HEK293 (cell line): ENCODE measurements around the gene PSMD12.

Experiments used
- FEZF1 ChIP-seq: fragments of 450-650 bp; formaldehyde crosslinking; IDR thresholded peaks from 2 replicates; pipeline ENCODE4 v1.5.1; 2016; ENCODE audit warnings: missing biosample characterization, missing genetic modification characterization
- GLI4 ChIP-seq: fragments of 450-650 bp; formaldehyde crosslinking; IDR thresholded peaks from 2 replicates; pipeline ENCODE4 v1.5.1; 2016; ENCODE audit warnings: missing biosample characterization, missing genetic modification characterization
- MZF1 ChIP-seq: fragments of 450-650 bp; formaldehyde crosslinking; IDR thresholded peaks from 2 replicates; pipeline ENCODE4 v1.5.1; 2017; ENCODE audit warnings: missing biosample characterization, missing genetic modification characterization, borderline replicate concordance
- SP2 ChIP-seq: fragments of 450-650 bp; formaldehyde crosslinking; IDR thresholded peaks from 2 replicates; pipeline ENCODE4 v1.5.1; 2016; ENCODE audit warnings: missing biosample characterization, missing genetic modification characterization
- WT1 ChIP-seq: fragments of 450-650 bp; formaldehyde crosslinking; IDR thresholded peaks from 2 replicates; pipeline ENCODE4 v1.5.1; 2016; ENCODE audit warnings: missing biosample characterization, missing genetic modification characterization
- YY1 ChIP-seq: fragments of 450-650 bp; formaldehyde crosslinking; IDR thresholded peaks from 2 replicates; pipeline ENCODE4 v1.5.1; 2018; ENCODE audit warnings: missing biosample characterization, missing genetic modification characterization
- ZBTB17 ChIP-seq: fragments of 450-650 bp; formaldehyde crosslinking; IDR thresholded peaks from 2 replicates; pipeline ENCODE4 v1.5.1; 2016; ENCODE audit warnings: missing biosample characterization, missing genetic modification characterization
- ZBTB20 ChIP-seq: fragments of 450-650 bp; formaldehyde crosslinking; IDR thresholded peaks from 2 replicates; pipeline ENCODE4 v1.5.1; 2016; ENCODE audit warnings: missing biosample characterization, missing genetic modification characterization
- ZIC2 ChIP-seq: fragments of 450-650 bp; formaldehyde crosslinking; IDR thresholded peaks from 2 replicates; pipeline ENCODE4 v1.5.1; 2016; ENCODE audit warnings: missing biosample characterization, missing genetic modification characterization
- ZNF132 ChIP-seq: fragments of 450-650 bp; formaldehyde crosslinking; IDR thresholded peaks from 2 replicates; pipeline ENCODE4 v1.5.1; 2017; ENCODE audit warnings: missing biosample characterization, missing genetic modification characterization, borderline replicate concordance
- ZNF174 ChIP-seq: fragments of 450-650 bp; formaldehyde crosslinking; IDR thresholded peaks from 2 replicates; pipeline ENCODE4 v1.5.0; 2017; ENCODE audit warnings: missing biosample characterization, mild to moderate bottlenecking, missing genetic modification characterization
- ZNF184 ChIP-seq: fragments of 450-650 bp; IDR thresholded peaks from 2 replicates; pipeline ENCODE4 v1.5.1; 2018; ENCODE audit warnings: missing biosample characterization, mild to moderate bottlenecking, missing genetic modification characterization
- ZNF223 ChIP-seq: fragments of 450-650 bp; formaldehyde crosslinking; IDR thresholded peaks from 2 replicates; pipeline ENCODE4 v1.5.1; 2016; ENCODE audit warnings: missing biosample characterization, missing genetic modification characterization
- ZNF248 ChIP-seq: fragments of 450-650 bp; formaldehyde crosslinking; IDR thresholded peaks from 2 replicates; pipeline ENCODE4 v1.5.1; 2017; ENCODE audit warnings: missing biosample characterization, missing genetic modification characterization
- ZNF274 ChIP-seq, 2 experiments: fragments of 200-500 bp in 1 of 2; fragments of 450-650 bp in 1 of 2; sonication (Bioruptor generic) in 1 of 2; formaldehyde crosslinking in 1 of 2; IDR thresholded peaks; 2 replicates each; pipeline versions ENCODE4 v1.5.1 to v1.6.1; 2014 to 2016; ENCODE audit warnings: borderline replicate concordance in 1 of 2, inconsistent platforms in 1 of 2, low read length in 1 of 2, missing biosample characterization in 1 of 2, missing genetic modification characterization in 1 of 2
- ZNF354C ChIP-seq: fragments of 450-650 bp; formaldehyde crosslinking; IDR thresholded peaks from 2 replicates; pipeline ENCODE4 v1.5.1; 2016; ENCODE audit warnings: missing biosample characterization, missing genetic modification characterization, low read depth, borderline replicate concordance
- ZNF530 ChIP-seq: fragments of 450-650 bp; formaldehyde crosslinking; IDR thresholded peaks from 2 replicates; pipeline ENCODE4 v1.5.1; 2016; ENCODE audit warnings: low read depth, missing biosample characterization, missing genetic modification characterization
- ZNF560 ChIP-seq: fragments of 450-650 bp; formaldehyde crosslinking; IDR thresholded peaks from 2 replicates; pipeline ENCODE4 v1.5.1; 2017; ENCODE audit warnings: missing biosample characterization, missing genetic modification characterization, borderline replicate concordance
- ZNF626 ChIP-seq: fragments of 450-650 bp; sonication (Bioruptor Pico); formaldehyde crosslinking; IDR thresholded peaks from 2 replicates; pipeline ENCODE4 v1.5.1; 2018; ENCODE audit warnings: missing biosample characterization, missing genetic modification characterization, inconsistent platforms
- ZNF660 ChIP-seq: fragments of 450-650 bp; IDR thresholded peaks from 2 replicates; pipeline ENCODE4 v1.5.1; 2018; ENCODE audit warnings: missing biosample characterization, mild to moderate bottlenecking, missing genetic modification characterization
- ZNF785 ChIP-seq: fragments of 450-650 bp; formaldehyde crosslinking; IDR thresholded peaks from 2 replicates; pipeline ENCODE4 v1.5.1; 2016; ENCODE audit warnings: missing biosample characterization, missing genetic modification characterization
- ZNF791 ChIP-seq: fragments of 450-650 bp; formaldehyde crosslinking; IDR thresholded peaks from 2 replicates; pipeline ENCODE4 v1.5.1; 2016; ENCODE audit warnings: missing biosample characterization, missing genetic modification characterization
- ZNF830 ChIP-seq: fragments of 450-650 bp; IDR thresholded peaks from 2 replicates; pipeline ENCODE4 v1.5.0; 2018; ENCODE audit warnings: missing biosample characterization, missing genetic modification characterization, low read depth, mild to moderate bottlenecking, moderate library complexity
- TF ChIP-seq, protein P1 (sequence below): fragments of 450-650 bp; formaldehyde crosslinking; IDR thresholded peaks from 2 replicates; pipeline ENCODE4 v1.5.1; 2017; ENCODE audit warnings: missing biosample characterization, missing genetic modification characterization
- TF ChIP-seq, protein P2 (sequence below): fragments of 450-650 bp; formaldehyde crosslinking; conservative IDR thresholded peaks from 2 replicates; pipeline ENCODE4 v1.5.1; 2016; ENCODE audit warnings: low read depth, missing biosample characterization, missing genetic modification characterization
- TF ChIP-seq, protein P3 (sequence below): fragments of 450-650 bp; formaldehyde crosslinking; IDR thresholded peaks from 2 replicates; pipeline ENCODE4 v1.5.1; 2017; ENCODE audit warnings: missing biosample characterization, mild to moderate bottlenecking, missing genetic modification characterization, moderate library complexity
- TF ChIP-seq, protein P4 (sequence below): fragments of 450-650 bp; formaldehyde crosslinking; IDR thresholded peaks from 2 replicates; pipeline ENCODE4 v1.5.1; 2016; ENCODE audit warnings: missing biosample characterization, missing genetic modification characterization
- TF ChIP-seq, protein P5 (sequence below): fragments of 450-650 bp; IDR thresholded peaks from 2 replicates; pipeline ENCODE4 v1.5.1; 2018; ENCODE audit warnings: missing biosample characterization, mild to moderate bottlenecking, missing genetic modification characterization

PSMD12 gene

DNA sequence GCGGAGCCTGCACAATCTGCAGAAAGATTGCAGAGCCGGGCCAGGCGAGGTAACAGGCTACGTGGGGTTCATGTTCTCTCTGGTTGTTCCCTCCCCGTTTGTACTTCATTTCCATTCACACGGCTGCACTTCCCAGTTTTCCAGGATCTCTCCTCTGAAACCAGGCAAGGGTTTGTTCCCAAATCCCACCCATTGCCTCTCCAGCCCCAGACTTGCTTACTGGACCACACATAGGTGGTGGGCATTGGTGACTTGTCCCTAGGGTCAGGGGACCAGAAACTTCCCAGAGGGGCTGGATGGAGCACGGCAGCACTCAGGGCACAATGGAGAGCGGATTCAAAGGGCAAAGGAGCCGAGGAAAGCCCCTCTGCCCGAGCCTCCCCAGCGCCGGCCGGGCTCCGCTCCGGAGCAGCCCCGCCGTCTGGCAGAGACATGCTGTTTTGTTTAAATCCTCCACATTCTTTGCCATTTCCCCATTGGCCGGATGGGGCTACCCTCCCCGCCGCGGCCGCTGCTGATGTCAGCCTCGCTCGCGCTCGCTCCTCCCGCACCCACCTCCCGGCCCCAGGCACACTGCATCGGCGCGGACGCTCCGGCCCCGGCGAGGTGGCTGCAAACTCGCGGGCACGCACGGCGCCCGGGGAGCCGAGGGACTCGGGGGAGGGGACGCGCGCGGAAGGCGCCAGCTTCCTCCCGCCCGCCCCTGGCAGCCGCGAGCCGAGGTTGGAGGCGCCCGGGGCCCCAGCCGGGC lies 10.5 kb upstream of the PSMD12 start, which contains the start of gene PITPNC1 (continued):
- TF ChIP-seq ZNF184 (tag by site-specific recombination): 0 out of 2 replicates have a peak, but pooled peaks have one; percentile 40
- no peak for TF ChIP-seq ZNF223 (tag by site-specific recombination)
- TF ChIP-seq ZNF132 (tag by site-specific recombination): no peak
- TF ChIP-seq SP2 (tag by site-specific recombination): peak; percentile 56
- TF ChIP-seq YY1 (tag by site-specific recombination): no peak
- no peak for TF ChIP-seq ZNF626 (tag by site-specific recombination)
- peak; percentile 51 for TF ChIP-seq ZIC2 (tag by site-specific recombination)
- TF ChIP-seq WT1 (tag by site-specific recombination): no peak
- TF ChIP-seq ZNF174: no peak
- TF ChIP-seq ZNF791 (tag by site-specific recombination): no peak
- TF ChIP-seq ZNF830 (tag by site-specific recombination): no peak
- TF ChIP-seq ZNF660: peak; percentile 84
- TF ChIP-seq MZF1: peak; percentile 49; the same call in 1 of the 2 replicates
- TF ChIP-seq ZBTB17: peak; percentile 90
- TF ChIP-seq, protein P1, sequence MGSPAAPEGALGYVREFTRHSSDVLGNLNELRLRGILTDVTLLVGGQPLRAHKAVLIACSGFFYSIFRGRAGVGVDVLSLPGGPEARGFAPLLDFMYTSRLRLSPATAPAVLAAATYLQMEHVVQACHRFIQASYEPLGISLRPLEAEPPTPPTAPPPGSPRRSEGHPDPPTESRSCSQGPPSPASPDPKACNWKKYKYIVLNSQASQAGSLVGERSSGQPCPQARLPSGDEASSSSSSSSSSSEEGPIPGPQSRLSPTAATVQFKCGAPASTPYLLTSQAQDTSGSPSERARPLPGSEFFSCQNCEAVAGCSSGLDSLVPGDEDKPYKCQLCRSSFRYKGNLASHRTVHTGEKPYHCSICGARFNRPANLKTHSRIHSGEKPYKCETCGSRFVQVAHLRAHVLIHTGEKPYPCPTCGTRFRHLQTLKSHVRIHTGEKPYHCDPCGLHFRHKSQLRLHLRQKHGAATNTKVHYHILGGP (tag by site-specific recombination): no peak
- no peak for TF ChIP-seq ZNF354C (tag by site-specific recombination)
- TF ChIP-seq ZNF530 (tag by site-specific recombination): no peak
- TF ChIP-seq GLI4 (tag by site-specific recombination): no peak
- TF ChIP-seq, protein P2, sequence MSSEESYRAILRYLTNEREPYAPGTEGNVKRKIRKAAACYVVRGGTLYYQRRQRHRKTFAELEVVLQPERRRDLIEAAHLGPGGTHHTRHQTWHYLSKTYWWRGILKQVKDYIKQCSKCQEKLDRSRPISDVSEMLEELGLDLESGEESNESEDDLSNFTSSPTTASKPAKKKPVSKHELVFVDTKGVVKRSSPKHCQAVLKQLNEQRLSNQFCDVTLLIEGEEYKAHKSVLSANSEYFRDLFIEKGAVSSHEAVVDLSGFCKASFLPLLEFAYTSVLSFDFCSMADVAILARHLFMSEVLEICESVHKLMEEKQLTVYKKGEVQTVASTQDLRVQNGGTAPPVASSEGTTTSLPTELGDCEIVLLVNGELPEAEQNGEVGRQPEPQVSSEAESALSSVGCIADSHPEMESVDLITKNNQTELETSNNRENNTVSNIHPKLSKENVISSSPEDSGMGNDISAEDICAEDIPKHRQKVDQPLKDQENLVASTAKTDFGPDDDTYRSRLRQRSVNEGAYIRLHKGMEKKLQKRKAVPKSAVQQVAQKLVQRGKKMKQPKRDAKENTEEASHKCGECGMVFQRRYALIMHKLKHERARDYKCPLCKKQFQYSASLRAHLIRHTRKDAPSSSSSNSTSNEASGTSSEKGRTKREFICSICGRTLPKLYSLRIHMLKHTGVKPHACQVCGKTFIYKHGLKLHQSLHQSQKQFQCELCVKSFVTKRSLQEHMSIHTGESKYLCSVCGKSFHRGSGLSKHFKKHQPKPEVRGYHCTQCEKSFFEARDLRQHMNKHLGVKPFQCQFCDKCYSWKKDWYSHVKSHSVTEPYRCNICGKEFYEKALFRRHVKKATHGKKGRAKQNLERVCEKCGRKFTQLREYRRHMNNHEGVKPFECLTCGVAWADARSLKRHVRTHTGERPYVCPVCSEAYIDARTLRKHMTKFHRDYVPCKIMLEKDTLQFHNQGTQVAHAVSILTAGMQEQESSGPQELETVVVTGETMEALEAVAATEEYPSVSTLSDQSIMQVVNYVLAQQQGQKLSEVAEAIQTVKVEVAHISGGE (tag by site-specific recombination): peak; percentile 30; the same call in 1 of the 2 replicates
- TF ChIP-seq, protein P3, sequence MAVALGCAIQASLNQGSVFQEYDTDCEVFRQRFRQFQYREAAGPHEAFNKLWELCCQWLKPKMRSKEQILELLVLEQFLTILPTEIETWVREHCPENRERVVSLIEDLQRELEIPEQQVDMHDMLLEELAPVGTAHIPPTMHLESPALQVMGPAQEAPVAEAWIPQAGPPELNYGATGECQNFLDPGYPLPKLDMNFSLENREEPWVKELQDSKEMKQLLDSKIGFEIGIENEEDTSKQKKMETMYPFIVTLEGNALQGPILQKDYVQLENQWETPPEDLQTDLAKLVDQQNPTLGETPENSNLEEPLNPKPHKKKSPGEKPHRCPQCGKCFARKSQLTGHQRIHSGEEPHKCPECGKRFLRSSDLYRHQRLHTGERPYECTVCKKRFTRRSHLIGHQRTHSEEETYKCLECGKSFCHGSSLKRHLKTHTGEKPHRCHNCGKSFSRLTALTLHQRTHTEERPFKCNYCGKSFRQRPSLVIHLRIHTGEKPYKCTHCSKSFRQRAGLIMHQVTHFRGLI (tag by site-specific recombination): peak; percentile 27
- TF ChIP-seq ZNF274 (IDR thresholded peaks at IDR 0.05; ENCODE audit: low read length): no peak
- no peak for TF ChIP-seq ZNF274 (tag by site-specific recombination; IDR thresholded peaks at IDR 0.05; ENCODE audit: borderline replicate concordance)
- peak; percentile 100 for TF ChIP-seq ZNF560 (tag by site-specific recombination)
- TF ChIP-seq, protein P4, sequence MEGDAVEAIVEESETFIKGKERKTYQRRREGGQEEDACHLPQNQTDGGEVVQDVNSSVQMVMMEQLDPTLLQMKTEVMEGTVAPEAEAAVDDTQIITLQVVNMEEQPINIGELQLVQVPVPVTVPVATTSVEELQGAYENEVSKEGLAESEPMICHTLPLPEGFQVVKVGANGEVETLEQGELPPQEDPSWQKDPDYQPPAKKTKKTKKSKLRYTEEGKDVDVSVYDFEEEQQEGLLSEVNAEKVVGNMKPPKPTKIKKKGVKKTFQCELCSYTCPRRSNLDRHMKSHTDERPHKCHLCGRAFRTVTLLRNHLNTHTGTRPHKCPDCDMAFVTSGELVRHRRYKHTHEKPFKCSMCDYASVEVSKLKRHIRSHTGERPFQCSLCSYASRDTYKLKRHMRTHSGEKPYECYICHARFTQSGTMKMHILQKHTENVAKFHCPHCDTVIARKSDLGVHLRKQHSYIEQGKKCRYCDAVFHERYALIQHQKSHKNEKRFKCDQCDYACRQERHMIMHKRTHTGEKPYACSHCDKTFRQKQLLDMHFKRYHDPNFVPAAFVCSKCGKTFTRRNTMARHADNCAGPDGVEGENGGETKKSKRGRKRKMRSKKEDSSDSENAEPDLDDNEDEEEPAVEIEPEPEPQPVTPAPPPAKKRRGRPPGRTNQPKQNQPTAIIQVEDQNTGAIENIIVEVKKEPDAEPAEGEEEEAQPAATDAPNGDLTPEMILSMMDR (tag by site-specific recombination): peak; percentile 58; the same call in 1 of the 2 replicates
- no peak for TF ChIP-seq ZNF785
- TF ChIP-seq FEZF1 (tag by site-specific recombination): no peak
- TF ChIP-seq ZNF248: no peak
- TF ChIP-seq ZBTB20 (tag by site-specific recombination): peak; percentile 79
- TF ChIP-seq, protein P5, sequence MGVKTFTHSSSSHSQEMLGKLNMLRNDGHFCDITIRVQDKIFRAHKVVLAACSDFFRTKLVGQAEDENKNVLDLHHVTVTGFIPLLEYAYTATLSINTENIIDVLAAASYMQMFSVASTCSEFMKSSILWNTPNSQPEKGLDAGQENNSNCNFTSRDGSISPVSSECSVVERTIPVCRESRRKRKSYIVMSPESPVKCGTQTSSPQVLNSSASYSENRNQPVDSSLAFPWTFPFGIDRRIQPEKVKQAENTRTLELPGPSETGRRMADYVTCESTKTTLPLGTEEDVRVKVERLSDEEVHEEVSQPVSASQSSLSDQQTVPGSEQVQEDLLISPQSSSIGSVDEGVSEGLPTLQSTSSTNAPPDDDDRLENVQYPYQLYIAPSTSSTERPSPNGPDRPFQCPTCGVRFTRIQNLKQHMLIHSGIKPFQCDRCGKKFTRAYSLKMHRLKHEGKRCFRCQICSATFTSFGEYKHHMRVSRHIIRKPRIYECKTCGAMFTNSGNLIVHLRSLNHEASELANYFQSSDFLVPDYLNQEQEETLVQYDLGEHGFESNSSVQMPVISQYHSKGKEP (tag by site-specific recombination): peak; percentile 52; the same call in 1 of the 2 replicates
